ENCODE measurements around the gene AUTS2. TPM values are rescaled to one million over a fixed set of nuclear protein-coding genes. Genes with fewer than 3 reads are reported as not detected.

Gene AUTS2
- total RNA-seq, 1 donor from 2014 or later = 26.1 TPM

DNA sequence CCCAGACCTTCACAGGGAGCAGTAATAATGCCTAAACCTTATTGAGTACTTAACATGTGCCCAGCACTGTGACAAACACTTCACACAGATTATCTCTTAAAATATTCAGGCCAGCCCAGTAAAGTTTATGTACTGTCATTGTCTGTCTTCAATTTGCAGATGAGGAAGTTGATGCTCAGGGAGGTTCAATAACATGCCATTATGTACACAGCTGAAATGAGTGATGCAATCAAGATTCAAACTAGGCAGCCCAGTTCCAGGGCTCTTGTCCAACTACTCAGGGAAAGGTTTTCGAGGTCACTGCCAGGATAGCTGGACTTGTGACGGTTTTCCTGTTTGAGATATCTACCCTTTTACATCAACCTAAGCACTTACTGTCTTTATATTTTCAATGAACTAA lies 56.1 kb downstream of the AUTS2 start:
- peak; percentile 59 for DNase-seq (ENCODE audit: low spot score)
- peak; percentile 94 for ATAC-seq

DNA sequence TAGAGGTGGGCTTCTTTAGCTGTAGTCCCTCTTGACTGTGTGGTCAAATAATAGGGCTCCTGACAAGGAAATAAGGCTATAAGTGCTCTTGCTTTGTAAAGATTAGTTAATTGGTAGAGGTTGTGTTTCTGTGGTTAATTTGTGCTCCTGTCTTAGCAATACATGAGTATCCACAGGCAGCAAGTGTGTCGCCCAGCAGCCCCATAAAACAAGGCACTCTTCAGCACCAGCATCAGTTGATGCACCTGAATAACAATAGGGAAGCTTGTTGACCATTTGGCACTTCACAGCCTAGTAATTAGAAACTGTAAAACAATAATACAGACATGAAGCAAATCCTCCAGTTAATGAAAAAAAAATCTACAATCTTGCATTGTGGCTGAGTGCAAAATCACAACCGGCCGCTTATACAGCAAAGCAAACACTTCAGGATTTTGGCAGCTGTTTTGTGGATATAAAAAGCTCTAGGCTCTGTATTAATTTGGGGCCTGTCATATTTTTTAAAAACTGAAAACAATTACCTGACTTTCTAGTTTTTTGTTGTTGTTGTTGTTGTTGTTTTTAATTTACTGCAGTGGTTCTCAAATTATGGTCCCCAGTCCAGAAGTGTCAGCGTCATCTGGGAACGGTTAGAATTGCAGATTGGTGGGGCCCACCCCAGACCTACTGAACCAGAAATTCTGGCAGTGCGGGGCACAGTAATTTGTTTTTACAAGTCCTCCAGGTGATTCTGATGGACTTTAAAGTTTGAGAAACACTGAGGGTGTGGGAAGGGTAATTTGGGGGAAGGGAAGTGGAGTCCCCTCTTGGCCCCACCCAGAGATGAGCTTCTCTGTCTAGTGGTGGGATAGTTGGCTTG lies 56.8 kb downstream of the AUTS2 start:
- DNase-seq (ENCODE audit: low spot score) = no peak
- no peak for ATAC-seq

DNA sequence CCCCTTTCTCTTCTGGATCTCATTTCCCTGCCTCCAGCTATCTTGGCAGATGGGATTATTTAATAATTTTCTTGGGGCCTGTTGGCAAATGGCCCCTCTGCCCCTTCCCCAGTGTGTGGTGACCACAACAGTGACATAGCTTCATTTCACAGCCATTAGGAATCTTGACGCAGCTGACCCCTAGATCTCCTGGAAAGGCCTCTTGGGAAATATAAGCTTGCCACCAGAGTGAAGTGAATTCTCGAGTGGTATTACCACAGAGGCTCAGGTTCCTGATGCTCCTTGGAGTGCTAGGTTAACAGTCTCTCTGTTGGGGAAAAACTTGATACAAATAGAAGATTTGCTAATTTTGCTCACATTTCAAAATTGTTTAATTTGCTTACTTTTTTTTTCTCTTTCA lies 57.8 kb downstream of the AUTS2 start:
- DNase-seq (ENCODE audit: low spot score) (no peak), ATAC-seq (no peak)

GRCh38 chr7:69656890-69657289 lies 58.6 kb downstream of the AUTS2 start:
- DNase-seq (ENCODE audit: low spot score) (no peak), ATAC-seq (peak; percentile 63)

DNA sequence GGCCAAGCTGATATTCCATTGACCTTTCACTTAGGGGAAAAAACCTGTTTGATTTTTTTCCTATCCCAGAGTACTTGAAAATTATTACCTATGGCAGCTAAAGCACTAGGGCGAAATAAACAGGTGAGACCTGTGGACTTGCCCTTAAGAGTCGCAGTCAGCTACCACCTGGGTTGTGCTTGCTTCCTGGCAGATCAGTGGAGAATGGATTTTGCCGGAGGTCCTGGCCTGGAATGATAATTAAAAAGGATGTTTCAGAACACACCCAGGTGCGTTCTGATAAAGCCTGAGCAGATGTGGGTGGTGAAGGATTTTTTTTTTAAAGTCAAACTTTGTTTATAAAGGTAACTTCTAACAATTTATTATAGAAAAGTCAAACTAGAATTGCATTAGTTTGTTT lies 59.1 kb downstream of the AUTS2 start:
- no peak for DNase-seq (ENCODE audit: low spot score)
- ATAC-seq = no peak

DNA sequence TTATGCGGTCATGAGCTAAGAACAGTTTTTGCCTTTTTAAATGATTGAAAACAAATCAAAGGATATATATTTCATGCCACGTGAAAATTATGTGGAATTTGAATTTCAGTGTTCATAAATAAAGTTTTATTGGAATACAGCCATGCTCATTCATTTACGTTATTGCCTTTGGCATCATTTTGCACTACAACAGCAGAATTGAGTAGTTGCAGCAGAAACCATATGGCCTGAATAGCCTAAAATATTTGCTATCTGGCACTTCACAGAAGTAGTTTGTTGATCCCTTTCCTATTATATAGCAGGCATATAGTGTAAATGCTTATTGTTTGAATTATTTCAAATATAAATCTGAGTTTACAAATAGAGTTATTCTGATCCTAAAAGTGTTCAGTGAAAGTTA lies 59.7 kb downstream of the AUTS2 start:
- no peak for ATAC-seq
- DNase-seq (ENCODE audit: low spot score) = no peak

GRCh38 chr7:69659983-69660382 lies 61.7 kb downstream of the AUTS2 start:
- no peak for ATAC-seq
- DNase-seq (ENCODE audit: low spot score) = no peak

GRCh38 chr7:69661342-69661741 lies 63.1 kb downstream of the AUTS2 start:
- ATAC-seq (no peak), DNase-seq (ENCODE audit: low spot score) (no peak)

GRCh38 chr7:69663911-69664832 lies 65.9 kb downstream of the AUTS2 start:
- no peak for DNase-seq (ENCODE audit: low spot score)
- no peak for ATAC-seq

DNA sequence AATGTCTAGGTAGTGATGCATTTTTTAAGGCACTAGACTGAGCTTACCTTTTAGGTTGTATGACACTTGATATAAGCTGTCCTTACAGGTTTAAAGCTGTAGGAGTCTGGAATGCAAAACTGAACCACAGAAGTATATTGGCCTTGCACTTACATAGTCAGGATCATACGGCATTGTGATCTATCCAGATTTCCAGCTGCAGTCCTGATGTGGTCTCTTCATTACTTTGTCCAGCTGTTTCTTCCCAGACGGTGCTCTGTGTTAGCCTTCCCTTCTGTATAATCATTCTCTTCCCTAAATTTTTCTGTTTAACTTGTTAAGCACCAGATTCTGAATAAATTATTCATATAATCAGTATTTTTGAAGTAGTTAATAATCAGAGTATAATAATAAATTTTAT lies 67.1 kb downstream of the AUTS2 start:
- no peak for DNase-seq (ENCODE audit: low spot score)

DNA sequence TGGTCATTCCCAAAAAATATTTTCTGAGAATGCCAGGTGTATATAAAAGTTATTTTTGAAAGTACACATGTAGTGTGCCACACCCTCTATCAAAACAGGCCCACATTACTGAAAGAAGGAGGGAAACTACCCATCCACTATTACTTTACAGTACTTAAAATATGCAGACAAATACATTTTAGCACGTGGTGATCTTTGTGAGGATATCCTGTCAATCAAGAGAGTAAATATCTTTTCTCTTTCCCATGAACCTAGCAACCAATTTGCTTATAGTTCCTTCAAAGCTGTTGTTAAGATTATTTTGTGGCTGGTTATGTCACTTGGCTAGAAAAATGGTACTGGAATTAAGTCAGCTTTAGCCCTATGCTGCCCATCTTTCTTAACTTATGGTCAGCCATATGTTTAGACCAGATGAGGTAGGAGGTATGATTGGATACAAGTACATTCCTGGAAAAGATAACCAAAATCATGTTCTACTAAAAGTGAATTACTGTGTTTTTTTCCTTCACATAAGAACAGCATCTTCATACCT lies 70.1 kb downstream of the AUTS2 start:
- DNase-seq (ENCODE audit: low spot score) (no peak), ATAC-seq (no peak)

More for the DNA sequence above, 67.1 kb downstream of the AUTS2 start:
- ATAC-seq = no peak

DNA sequence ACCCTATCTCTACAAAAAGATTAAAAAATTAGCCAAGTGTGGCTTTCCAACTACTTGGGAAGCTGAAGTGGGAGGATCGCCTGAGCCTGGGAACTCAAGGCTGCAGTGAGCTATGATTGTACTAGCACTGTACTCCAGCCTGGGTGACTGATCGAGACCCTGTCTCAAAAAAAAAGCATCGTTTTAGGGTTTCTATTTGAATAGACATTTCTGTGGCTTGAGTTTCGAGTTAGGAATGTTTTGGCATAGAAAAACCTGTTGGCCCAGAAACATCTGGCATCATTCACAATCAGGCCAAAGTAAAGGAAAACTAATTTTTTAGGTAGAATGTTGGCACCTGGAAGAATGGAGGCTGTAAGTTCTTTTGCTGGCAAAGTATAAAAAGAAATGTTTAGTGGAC lies 72.4 kb downstream of the AUTS2 start:
- no peak for ATAC-seq
- no peak for DNase-seq (ENCODE audit: low spot score)

DNA sequence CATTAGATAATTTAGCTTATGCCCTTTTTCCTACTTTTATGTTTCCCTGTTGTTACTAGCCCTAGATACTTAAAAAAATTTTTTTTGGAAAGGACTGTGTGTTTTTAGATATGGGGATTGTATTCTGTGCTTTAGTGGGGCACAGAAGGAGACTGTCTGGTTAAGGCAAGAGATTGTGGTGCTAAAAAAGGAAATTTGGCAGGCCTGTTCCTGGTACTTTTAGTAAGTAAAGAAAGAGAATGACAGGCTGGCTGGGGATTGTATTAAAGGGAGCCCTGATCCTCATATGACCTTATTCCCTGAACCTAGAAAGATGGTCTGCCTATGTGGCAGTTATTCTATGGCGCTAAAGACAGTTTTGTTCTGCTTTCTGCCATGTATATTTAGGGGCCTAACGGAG lies 74.8 kb downstream of the AUTS2 start:
- ATAC-seq = no peak
- DNase-seq (ENCODE audit: low spot score) = no peak

DNA sequence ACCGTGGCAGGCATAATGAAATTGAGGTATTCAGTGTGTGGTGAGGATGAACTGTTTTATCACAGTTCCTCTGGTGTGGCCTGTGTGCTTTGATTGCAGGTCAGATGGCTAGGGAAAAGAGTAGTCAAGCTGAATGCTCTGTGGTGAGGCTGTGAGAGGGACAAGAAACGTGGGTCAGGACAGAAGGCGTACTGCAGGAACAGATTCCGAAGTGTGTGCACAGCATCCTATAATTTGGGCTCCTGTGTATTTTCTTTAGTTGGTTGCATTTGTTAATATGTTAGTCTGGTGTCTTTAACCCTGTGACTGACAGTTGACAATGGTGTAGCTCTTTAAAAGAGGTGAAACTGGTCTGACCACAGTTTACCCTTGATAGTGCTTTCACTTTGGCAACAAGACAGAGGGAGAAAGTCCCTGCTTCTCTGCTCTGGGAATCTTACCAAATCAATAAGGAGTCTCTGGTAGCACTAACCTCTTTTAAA lies 76.5 kb downstream of the AUTS2 start:
- no peak for ATAC-seq
- DNase-seq (ENCODE audit: low spot score) = no peak

- DNase-seq (ENCODE audit: low spot score) (no peak), ATAC-seq (no peak)
Observed at GRCh38 chr7:69676247-69676646, 78.0 kb downstream of the AUTS2 start.

- DNase-seq (ENCODE audit: low spot score) (no peak), ATAC-seq (no peak)
Observed at GRCh38 chr7:69677054-69677852, 79.0 kb downstream of the AUTS2 start.

DNA sequence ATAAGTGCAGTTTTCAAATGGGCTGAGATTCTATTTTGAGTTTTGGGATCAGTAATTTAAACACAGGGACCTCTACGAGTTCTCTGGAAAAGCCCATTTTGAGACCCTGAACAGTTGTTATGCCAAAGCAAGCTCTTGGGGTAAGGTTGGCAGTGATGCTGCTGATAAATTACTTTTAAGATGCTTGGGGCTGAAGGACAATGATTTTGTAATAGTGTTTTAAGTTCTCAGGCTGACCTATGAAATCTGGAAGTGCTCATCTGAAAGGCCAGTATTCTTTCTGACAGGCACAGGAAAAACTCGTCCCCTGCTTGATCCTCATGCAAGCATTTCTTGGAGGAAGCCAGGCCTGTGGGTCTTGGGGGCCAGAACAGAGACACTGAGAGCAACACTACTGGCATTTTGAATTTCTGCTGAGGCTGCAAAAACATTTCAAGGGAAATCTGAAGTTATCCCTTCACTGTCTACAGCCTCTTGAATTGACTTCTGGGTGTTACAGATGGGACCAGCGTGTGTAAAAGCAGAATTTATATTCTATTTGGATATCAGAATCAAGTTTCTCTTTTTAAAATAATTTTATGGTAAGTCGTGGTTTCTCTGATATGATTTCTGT lies 79.7 kb downstream of the AUTS2 start:
- DNase-seq (ENCODE audit: low spot score) = no peak
- no peak for ATAC-seq

DNA sequence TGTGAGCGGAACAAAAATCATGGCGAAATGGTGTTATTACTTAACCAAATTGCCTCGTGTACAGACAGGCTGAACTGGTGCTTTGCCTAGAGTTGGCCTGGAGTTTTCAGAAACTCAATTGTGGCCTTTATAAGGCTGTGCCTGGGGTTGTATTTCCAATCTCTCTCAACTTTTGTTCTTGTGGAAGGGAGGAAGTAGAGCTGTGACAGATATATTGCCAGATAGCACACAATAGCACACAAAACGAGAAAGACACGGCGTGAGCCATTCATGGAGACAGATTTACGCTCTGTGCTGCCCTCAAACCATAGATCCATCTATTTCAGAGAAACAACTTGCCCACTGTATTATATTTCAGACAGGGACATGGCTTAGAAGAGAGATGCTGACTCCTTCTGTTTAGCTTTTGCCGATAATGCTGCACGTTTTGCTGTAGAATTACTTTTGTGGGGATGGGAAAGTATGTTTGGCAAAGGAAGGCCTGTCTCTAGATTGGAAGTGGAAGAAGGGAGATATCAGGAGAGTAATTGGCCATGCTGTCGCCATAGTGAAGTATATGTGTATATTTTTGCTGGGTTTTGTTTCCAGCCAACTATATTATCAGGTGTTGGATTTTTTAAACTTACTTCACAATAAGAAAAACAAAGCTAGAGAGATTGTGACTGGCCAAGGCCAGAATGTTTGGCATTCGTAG lies 80.4 kb downstream of the AUTS2 start:
- no peak for DNase-seq (ENCODE audit: low spot score)
- no peak for ATAC-seq

- no peak for ATAC-seq
Observed at GRCh38 chr7:69681181-69681580, 82.9 kb downstream of the AUTS2 start.

DNA sequence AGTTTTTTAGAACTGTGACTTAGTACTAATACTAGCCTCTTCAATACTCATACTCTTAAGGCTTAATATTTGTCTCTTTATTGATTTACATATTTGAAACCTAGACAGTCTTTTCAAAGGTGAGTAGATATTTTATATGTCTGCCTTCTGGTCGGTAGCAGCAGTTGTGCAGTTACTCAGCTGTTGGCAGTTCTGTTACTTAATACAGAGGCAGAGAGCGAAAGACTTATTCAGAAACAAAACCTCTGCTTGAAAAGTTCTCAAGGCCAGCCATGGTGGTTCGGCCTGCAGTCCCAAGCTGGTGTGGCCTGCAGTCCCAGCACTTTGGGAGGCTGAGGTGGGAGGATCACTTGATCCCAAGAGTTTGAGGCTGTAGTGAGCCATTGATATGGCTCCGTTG lies 84.2 kb downstream of the AUTS2 start:
- DNase-seq (ENCODE audit: low spot score) = no peak
- ATAC-seq = no peak

More at GRCh38 chr7:69681181-69681580, 82.9 kb downstream of the AUTS2 start:
- DNase-seq (ENCODE audit: low spot score) = no peak
